Panc1 (cell line): ENCODE data around the gene FBXO24. TPM values are rescaled to one million over a fixed set of nuclear protein-coding genes. Genes with fewer than 3 reads are reported as not detected.

Source experiments
- ATAC-seq: fragments of 200-7000 bp; cut with Tn5 transposase; 2 replicates; pipeline ENCODE4 v1.9.1; 2020; ENCODE audit warnings: mild to moderate bottlenecking, moderate library complexity
- BruUV-seq: library from RNA; stranded (reverse); fragments of 400-500 nt; replicated peaks from 2 replicates; lab custom pipeline; 2021; lab: Mats Ljungman, UMichigan
- CTCF ChIA-PET: fragments of 300-600 bp; sonication (Branson Sonifier 250); formaldehyde crosslinking; loops from one replicate; lab custom pipeline; 2022; ENCODE audit warnings: antibody characterized with exemption; lab: Charles Lee
- POLR2A ChIA-PET: fragments of 300-600 bp; sonication (Branson Sonifier 250); formaldehyde crosslinking; loops from one replicate; lab custom pipeline; 2022; ENCODE audit warnings: antibody characterized with exemption; lab: Charles Lee
- DNase-seq: peaks from one replicate; pipeline ENCODE4 v3.0.0-alpha.2; 2010; ENCODE audit warnings: low read depth, low spot score
- H3K27ac ChIP-seq: 2 replicates; pipeline ENCODE4 v1.5.1; 2011; ENCODE audit warnings: mild to moderate bottlenecking, low read length, inconsistent platforms
- H3K27me3 ChIP-seq: fragments of 200-500 bp; sonication (Bioruptor generic); 2 replicates; pipeline ENCODE4 v1.6.0; 2014; ENCODE audit warnings: low read length, inconsistent platforms; ENCODE audit not compliant: control insufficient read depth, insufficient read depth
- H3K36me3 ChIP-seq: fragments of 200-500 bp; sonication (Bioruptor generic); 2 replicates; pipeline ENCODE4 v1.5.1; 2014; ENCODE audit warnings: inconsistent platforms, mild to moderate bottlenecking, low read length, moderate library complexity; ENCODE audit not compliant: control insufficient read depth, insufficient read depth
- H3K4me1 ChIP-seq: 2 replicates; pipeline ENCODE4 v1.5.1; 2011; ENCODE audit warnings: inconsistent platforms, mild to moderate bottlenecking, low read length, moderate library complexity; ENCODE audit not compliant: control insufficient read depth, insufficient read depth
- H3K4me3 ChIP-seq, 2 experiments: 2 replicates each; pipeline ENCODE4 v1.5.1; 2011 to 2012; ENCODE audit warnings: low read depth in 2 of 2, low read length in 2 of 2, mild to moderate bottlenecking in 2 of 2, inconsistent platforms in 1 of 2, moderate library complexity in 1 of 2
- H3K9me3 ChIP-seq: fragments of 200-500 bp; sonication (Bioruptor generic); 2 replicates; pipeline ENCODE4 v1.5.1; 2014; ENCODE audit warnings: low read depth, mild to moderate bottlenecking, inconsistent platforms, low read length, moderate library complexity; ENCODE audit not compliant: control insufficient read depth, insufficient read depth
- CTCF ChIP-seq: fragments of 450-650 bp; IDR thresholded peaks from 2 replicates; pipeline ENCODE4 v1.5.1; 2017; ENCODE audit warnings: mild to moderate bottlenecking
- POLR2AphosphoS5 ChIP-seq: IDR thresholded peaks from 2 replicates; pipeline ENCODE4 v1.6.1; 2012; ENCODE audit warnings: mild to moderate bottlenecking, low read depth, low read length, moderate library complexity
- REST ChIP-seq, 2 experiments: IDR thresholded peaks; 2 replicates each; pipeline ENCODE4 v1.6.1; 2011 to 2012; ENCODE audit warnings: low read depth in 2 of 2, control low read depth in 1 of 2, low read length in 1 of 2, mild to moderate bottlenecking in 1 of 2, moderate library complexity in 1 of 2; ENCODE audit not compliant: insufficient read depth in 1 of 2
- SIN3A ChIP-seq: IDR thresholded peaks from 2 replicates; pipeline ENCODE4 v1.6.1; 2012; ENCODE audit warnings: low read depth, mild to moderate bottlenecking, low read length, moderate library complexity, borderline replicate concordance; ENCODE audit not compliant: insufficient read depth
- TCF7L2 ChIP-seq: IDR thresholded peaks from 2 replicates; pipeline ENCODE4 v1.6.1; 2011; ENCODE audit warnings: mild to moderate bottlenecking, low read depth, low read length, inconsistent platforms
- in situ Hi-C: cut with HindIII; loops from 2 replicates; pipeline ENCODE4 v1.10.0; 2016; ENCODE audit warnings: low sequenced_read_pairs, low pct_unique_long_range_greater_than_20kb
- intact Hi-C: fragments of 100-400 bp; cut with micrococcal nuclease; formaldehyde crosslinking; loops from one replicate; pipeline ENCODE4 v1.10.0; 2022; ENCODE audit not compliant: unreplicated experiment
- total RNA-seq: library from RNA; stranded (reverse); gene quantifications from one replicate; pipeline ENCODE4 v1.2.1, GENCODE V29; 2021; ENCODE audit not compliant: unreplicated experiment

Gene FBXO24
- total RNA-seq, 1 experiment from 2014 or later = 0.59 TPM

GRCh38 chr7:100598425-100598824 is 12.3 kb downstream of the FBXO24 start:
- Histone ChIP-seq H3K4me1 (no peaks in the 10 kb centered on the region; the same call in 1 of the 2 replicates), H3K4me3 (no peak overlapping the region), H3K9me3 (no peaks in the 10 kb centered on the region), H3K27me3 (no peaks in the 10 kb centered on the region), H3K27ac (no peak overlapping the region), H3K36me3 (no peaks in the 10 kb centered on the region)
- ATAC-seq (no peak), DNase-seq (no peak)
- ChIA-PET POLR2A (interaction anchor here (0.6 kb wide), 2 partner anchors 12 to 14 kb away, joined by 3 to 7 read pairs; partner anchors contain the start of gene FBXO24), CTCF (no interaction called here)
- in situ Hi-C loops (no loop called here), intact Hi-C loops (no loop called here)
- BruUV-seq = no TSS peak
- TF ChIP-seq TCF7L2 (no peak), CTCF (no peak), REST (IDR thresholded peaks at IDR 0.05; ENCODE audit: insufficient read depth in 1 of 2, low read depth in 2 of 2, low read length in 1 of 2) (no peak), SIN3A (no peak), POLR2AphosphoS5 (no peak)

GRCh38 chr7:100599911-100600729 is 14.0 kb downstream of the FBXO24 start:
- no peaks in the 10 kb centered on the region for H3K9me3 ChIP-seq
- no peak overlapping the region for H3K4me3 ChIP-seq
- CTCF ChIA-PET = no interaction called here
- H3K27me3 ChIP-seq = no peaks in the 10 kb centered on the region
- DNase-seq (no peak), ATAC-seq (no peak)
- in situ Hi-C loops = no loop called here
- no peaks in the 10 kb centered on the region; the same call in 1 of the 2 replicates for H3K4me1 ChIP-seq
- no peaks in the 10 kb centered on the region for H3K36me3 ChIP-seq
- no peak overlapping the region for H3K27ac ChIP-seq
- BruUV-seq = no TSS peak
- TF ChIP-seq TCF7L2 = no peak
- TF ChIP-seq SIN3A = no peak
- no peak; the same call in 1 of the 2 replicates for TF ChIP-seq CTCF
- TF ChIP-seq POLR2AphosphoS5 = no peak
- no peak for TF ChIP-seq REST (IDR thresholded peaks at IDR 0.05; ENCODE audit: insufficient read depth in 1 of 2, low read depth in 2 of 2, low read length in 1 of 2)
- intact Hi-C loops = no loop called here
- POLR2A ChIA-PET = no interaction called here
